Body of pancreas (tissue), 4 donors: ENCODE measurements around the gene MAN2A2. TPM values are rescaled to one million over a fixed set of nuclear protein-coding genes. Genes with fewer than 3 reads are reported as not detected.
A peak's percentile ranks its signal among the peaks of the same experiment; 100 is the strongest.

Source experiments
- ATAC-seq: fragments of 150-250 bp; one replicate; pipeline ENCODE4 v1.9.1; 2016
- DNase-seq, 4 donors: peaks; one replicate each; pipeline ENCODE4 v3.0.0-alpha.2; 2019
- H3K27ac ChIP-seq, 4 donors: fragments of 200-600 bp; sonication (generic); 1 replicate in 3 of 4; 2 replicates in 1 of 4; pipeline versions ENCODE4 v1.5.1 to v1.6.1; 2016 to 2019; ENCODE audit warnings: mild to moderate bottlenecking in 1 of 4, mixed read lengths in 1 of 4, moderate library complexity in 1 of 4
- H3K27me3 ChIP-seq, 2 donors: fragments of 200-600 bp; sonication (generic); one replicate each; pipeline ENCODE4 v1.6.0; 2016; ENCODE audit warnings: mild to moderate bottlenecking in 1 of 2
- H3K36me3 ChIP-seq, 2 donors: fragments of 200-600 bp; sonication (generic); replicated peaks in 1 of 2; 2 replicates each; pipeline ENCODE4 v1.5.1; 2016; ENCODE audit warnings: low read depth in 2 of 2; ENCODE audit not compliant: insufficient read depth in 1 of 2
- H3K4me1 ChIP-seq: fragments of 200-600 bp; sonication (generic); one replicate; pipeline ENCODE4 v1.6.0; 2016
- H3K4me3 ChIP-seq, 2 donors: fragments of 200-600 bp; sonication (generic); 1 replicate in 1 of 2; 2 replicates in 1 of 2; pipeline ENCODE4 v1.5.1; 2016 to 2019
- H3K9me3 ChIP-seq, 3 donors: fragments of 200-600 bp; sonication (generic); 1 replicate in 2 of 3; 2 replicates in 1 of 3; pipeline ENCODE4 v1.5.1; 2016
- CTCF ChIP-seq, 7 experiments: fragments of 450-650 bp in 4 of 7; fragments of 200-600 bp in 3 of 7; sonication (generic) in 3 of 7; IDR thresholded peaks; one replicate each; pipeline ENCODE4 v1.5.1; 2016 to 2019; ENCODE audit warnings: antibody characterized with exemption in 7 of 7
- POLR2A ChIP-seq, 3 donors: fragments of 450-650 bp; IDR thresholded peaks; one replicate each; pipeline ENCODE4 v1.6.1; 2016; ENCODE audit warnings: antibody characterized with exemption in 3 of 3, mild to moderate bottlenecking in 2 of 3
- WGBS, 2 donors: methylation state at CpG; one replicate each; pipeline ENCODE4 v1.1.5; 2017; 5-methylcytosine and 5-hydroxymethylcytosine counted together
- intact Hi-C: fragments of 100-400 bp; cut with DNase I; formaldehyde crosslinking; loops from one replicate; pipeline ENCODE4 v1.15.1; 2023
- total RNA-seq, 2 donors: library from RNA; depleted of rRNA; stranded (reverse); fragments of >200 nt; gene quantifications; one replicate each; pipeline ENCODE4 v1.1.0, GENCODE V29; 2016

MAN2A2 gene
- total RNA-seq, 2 donors from 2014 or later, result 78.9 to 138 TPM

DNA sequence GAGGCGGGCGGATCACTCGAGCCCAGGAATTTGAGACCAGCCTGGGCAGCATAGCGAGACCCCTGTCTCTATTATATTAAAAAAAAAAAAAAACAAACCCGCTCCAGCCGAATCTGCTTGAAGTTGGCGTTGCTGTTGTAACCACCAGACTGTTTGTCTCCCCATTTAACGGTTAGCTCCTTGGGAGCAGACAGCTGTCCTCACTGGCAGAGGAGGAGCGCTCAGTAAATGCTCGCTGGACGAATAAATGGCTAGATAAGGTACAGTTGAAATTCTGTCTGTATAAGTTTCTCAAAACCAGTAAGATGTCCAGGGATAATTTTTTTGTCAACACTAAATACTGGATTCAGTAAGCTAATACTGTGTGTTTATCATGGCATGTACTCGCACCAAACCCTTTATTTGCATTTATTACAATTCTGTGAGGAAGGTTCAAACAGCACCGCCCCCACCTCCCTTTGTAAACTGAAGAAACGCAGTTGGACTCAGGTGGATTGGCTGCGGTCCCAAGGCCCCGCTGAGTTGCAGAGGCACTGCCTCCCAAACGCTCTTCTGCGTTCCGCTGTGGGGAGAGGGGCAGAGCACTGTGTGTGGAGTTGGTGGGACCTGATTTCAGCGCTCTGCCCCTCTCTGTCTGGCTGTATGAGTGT, 52.6 kb downstream of the MAN2A2 start:
- 34 to 41% methylated on average over 18 to 20 of the region's 20 CpGs for WGBS, 2 donors
- H3K9me3 ChIP-seq, result no peaks in the 10 kb centered on the region
- no peaks in the 10 kb centered on the region for H3K27me3 ChIP-seq
- no peak for TF ChIP-seq CTCF (IDR thresholded peaks at IDR 0.05)
- TF ChIP-seq POLR2A (IDR thresholded peaks at IDR 0.05), result no peak
- no peak overlapping the region for H3K4me3 ChIP-seq
- ATAC-seq (no peak), DNase-seq (peak; percentile 57 to 91 (median 69))
- H3K27ac ChIP-seq, result peak overlapping the region; percentile 40 to 98 (median 92)
- intact Hi-C loops, result no loop called here
- H3K4me1 ChIP-seq, result peaks cover 31% of the 10 kb centered on the region
- peaks cover 0 to 8% of the 10 kb centered on the region in 2 donors for H3K36me3 ChIP-seq

DNA sequence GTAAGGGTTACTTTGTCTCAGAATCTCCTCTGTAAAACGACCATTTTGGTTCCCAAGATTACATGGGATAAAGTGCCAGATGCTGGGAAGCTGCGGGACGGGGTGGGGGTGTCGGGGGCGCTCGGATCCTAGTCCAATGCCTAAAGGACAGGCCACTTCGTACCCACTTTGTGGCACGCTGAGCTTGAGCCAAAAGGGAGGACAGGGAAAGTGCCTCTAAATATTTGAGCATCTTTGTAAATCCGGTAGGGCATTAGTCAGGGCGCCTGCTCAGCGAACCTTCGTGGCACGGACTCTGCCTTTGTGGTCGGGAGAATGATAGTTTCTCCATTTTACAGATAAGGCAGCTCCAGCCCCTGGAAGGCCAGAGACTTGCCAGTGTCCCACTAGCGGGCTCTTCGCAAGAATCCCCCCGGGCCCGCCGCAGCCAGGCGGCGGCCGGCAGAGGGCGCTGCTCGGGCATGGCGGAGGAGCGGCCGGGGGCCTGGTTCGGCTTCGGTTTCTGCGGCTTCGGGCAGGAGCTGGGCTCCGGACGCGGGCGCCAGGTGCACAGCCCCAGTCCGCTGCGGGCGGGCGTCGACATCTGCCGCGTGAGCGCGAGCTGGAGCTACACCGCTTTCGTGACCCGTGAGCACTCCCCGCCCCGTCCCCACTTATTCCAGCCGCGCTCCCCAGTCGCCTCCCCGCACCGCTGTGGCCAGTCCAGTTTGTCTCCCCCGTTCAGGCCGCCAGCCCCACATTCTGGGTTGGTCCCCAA, 53.4 kb downstream of the MAN2A2 start:
- peak overlapping the region; percentile 40 to 98 (median 92) for H3K27ac ChIP-seq
- peak overlapping the region; percentile 14 to 39 for H3K4me3 ChIP-seq
- H3K27me3 ChIP-seq, result no peaks in the 10 kb centered on the region
- DNase-seq, result peak; percentile 78 to 84 (median 80)
- no peaks in the 10 kb centered on the region for H3K9me3 ChIP-seq
- peaks cover 0 to 6% of the 10 kb centered on the region in 2 donors for H3K36me3 ChIP-seq
- WGBS, 2 donors, result 1 to 3% methylated on average over 16 to 56 of the region's 56 CpGs
- ATAC-seq, result peak; percentile 51
- intact Hi-C loops, result no loop called here
- TF ChIP-seq POLR2A (IDR thresholded peaks at IDR 0.05) (peak in 2 of 3 donors; percentile 74), CTCF (IDR thresholded peaks at IDR 0.05) (peak; percentile 79 to 98 (median 90))
- peaks cover 31% of the 10 kb centered on the region for H3K4me1 ChIP-seq

DNA sequence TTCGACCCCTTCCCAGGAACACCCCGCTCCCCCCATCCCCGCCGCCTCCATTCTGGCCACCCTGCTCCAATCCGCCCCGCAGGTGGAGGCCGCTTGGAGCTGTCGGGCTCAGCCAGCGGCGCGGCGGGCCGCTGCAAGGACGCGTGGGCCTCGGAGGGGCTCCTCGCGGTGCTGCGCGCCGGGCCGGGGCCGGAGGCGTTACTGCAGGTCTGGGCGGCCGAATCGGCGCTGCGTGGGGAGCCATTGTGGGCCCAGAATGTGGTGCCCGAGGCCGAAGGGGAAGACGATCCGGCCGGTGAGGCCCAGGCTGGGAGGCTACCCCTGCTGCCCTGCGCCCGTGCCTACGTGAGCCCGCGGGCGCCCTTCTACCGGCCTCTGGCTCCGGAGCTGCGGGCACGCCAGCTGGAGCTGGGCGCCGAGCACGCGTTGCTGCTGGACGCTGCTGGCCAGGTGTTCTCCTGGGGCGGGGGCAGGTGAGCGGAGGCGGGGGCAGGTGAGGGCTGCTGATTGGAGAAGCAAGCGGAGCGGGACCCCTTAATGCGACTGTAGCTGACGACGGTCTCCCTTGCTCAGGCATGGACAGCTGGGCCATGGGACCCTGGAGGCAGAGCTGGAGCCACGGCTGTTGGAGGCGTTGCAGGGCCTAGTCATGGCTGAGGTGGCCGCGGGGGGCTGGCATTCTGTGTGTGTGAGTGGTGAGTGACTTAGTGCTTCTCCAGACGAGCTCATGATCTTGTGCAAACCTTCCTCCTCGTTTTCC, 54.1 kb downstream of the MAN2A2 start:
- Histone ChIP-seq H3K27ac (peak overlapping the region; percentile 40 to 98 (median 78)), H3K9me3 (no peaks in the 10 kb centered on the region), H3K4me3 (peak overlapping the region; percentile 14 to 39), H3K4me1 (peaks cover 31% of the 10 kb centered on the region), H3K27me3 (no peaks in the 10 kb centered on the region), H3K36me3 (peaks cover 0 to 7% of the 10 kb centered on the region in 2 donors)
- WGBS, 2 donors, result 13 to 33% methylated on average over 2 to 58 of the region's 63 CpGs
- ATAC-seq, result peak; percentile 12
- peak; percentile 35 to 60 (median 46) for DNase-seq
- TF ChIP-seq POLR2A (IDR thresholded peaks at IDR 0.05) (peak in 1 of 3 donors; percentile 7), CTCF (IDR thresholded peaks at IDR 0.05) (no peak)
- intact Hi-C loops, result no loop called here

DNA sequence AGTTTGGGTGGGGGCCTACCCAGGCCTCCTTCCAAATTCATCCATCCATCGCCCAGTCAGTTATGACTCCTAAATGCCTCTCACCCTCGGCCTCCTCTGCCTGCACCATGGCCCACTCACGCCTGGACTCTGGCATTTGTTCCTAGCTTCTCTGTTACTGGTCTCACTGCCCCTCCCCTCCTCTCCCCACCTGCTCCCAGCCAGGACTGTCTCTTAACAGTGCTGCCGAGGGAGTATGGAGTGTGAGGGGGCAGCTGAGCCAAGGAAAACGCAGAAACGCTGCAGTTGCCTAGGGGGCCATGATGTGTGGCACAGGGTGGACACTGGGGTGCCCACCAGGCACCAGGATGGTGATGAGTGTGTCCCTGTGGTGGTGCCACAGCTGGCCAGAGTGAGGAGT, 54.7 kb downstream of the MAN2A2 start:
- Histone ChIP-seq H3K36me3 (peaks cover 0 to 4% of the 10 kb centered on the region in 2 donors), H3K27ac (peak overlapping the region in 1 of 4 donors; percentile 87), H3K9me3 (no peaks in the 10 kb centered on the region), H3K4me3 (no peak overlapping the region), H3K4me1 (peaks cover 31% of the 10 kb centered on the region), H3K27me3 (no peaks in the 10 kb centered on the region)
- 66 to 71% methylated on average over 6 of the region's 6 CpGs for WGBS, 2 donors
- TF ChIP-seq POLR2A (IDR thresholded peaks at IDR 0.05) (no peak), CTCF (IDR thresholded peaks at IDR 0.05) (no peak)
- DNase-seq, result no peak
- intact Hi-C loops, result no loop called here
- no peak for ATAC-seq
